AG09319 (cell line): ENCODE measurements around the gene KIF2A.

Experiments
- DNase-seq: peaks from one replicate; pipeline ENCODE4 v3.0.0-alpha.2; 2010; ENCODE audit warnings: low read depth; ENCODE audit errors: extremely low read depth
- CTCF ChIP-seq: IDR thresholded peaks from 2 replicates; pipeline ENCODE4 v1.5.1; 2011; ENCODE audit warnings: low read depth, mild to moderate bottlenecking, inconsistent platforms, low read length, moderate library complexity

KIF2A gene

GRCh38 chr5:62375627-62376026 is 69.6 kb downstream of the KIF2A start:
- no peak for TF ChIP-seq CTCF
- no peak for DNase-seq

- no peak for DNase-seq
- no peak for TF ChIP-seq CTCF
Measured at GRCh38 chr5:62376064-62376463, 70.1 kb downstream of the KIF2A start.

GRCh38 chr5:62385131-62385530 is 79.1 kb downstream of the KIF2A start:
- no peak for TF ChIP-seq CTCF
- no peak for DNase-seq

- no peak for DNase-seq
- no peak for TF ChIP-seq CTCF
Measured at GRCh38 chr5:62385816-62386400, 79.9 kb downstream of the KIF2A start.

- DNase-seq, result peak; percentile 3
- no peak for TF ChIP-seq CTCF
Measured at GRCh38 chr5:62386824-62387223, 80.8 kb downstream of the KIF2A start.

- DNase-seq, result no peak
- no peak for TF ChIP-seq CTCF
Measured at GRCh38 chr5:62395210-62395950, 89.4 kb downstream of the KIF2A start.

- no peak for TF ChIP-seq CTCF
Measured at GRCh38 chr5:62403411-62404250, 97.6 kb downstream of the KIF2A start, which contains the start of gene DIMT1. DIMT1 (minus strand) TSS chr5:62403905; CDS start chr5:62403772, 133 bp downstream.

More at GRCh38 chr5:62403411-62404250, 97.6 kb downstream of the KIF2A start, which contains the start of gene DIMT1:
- DNase-seq, result peak; percentile 92
